SK-N-DZ (cell line): ENCODE data around the gene NGEF.

Experiments
- DNase-seq: peaks from one replicate; pipeline ENCODE4 v3.0.0-alpha.2; 2015; ENCODE audit warnings: low spot score

Gene NGEF

DNA sequence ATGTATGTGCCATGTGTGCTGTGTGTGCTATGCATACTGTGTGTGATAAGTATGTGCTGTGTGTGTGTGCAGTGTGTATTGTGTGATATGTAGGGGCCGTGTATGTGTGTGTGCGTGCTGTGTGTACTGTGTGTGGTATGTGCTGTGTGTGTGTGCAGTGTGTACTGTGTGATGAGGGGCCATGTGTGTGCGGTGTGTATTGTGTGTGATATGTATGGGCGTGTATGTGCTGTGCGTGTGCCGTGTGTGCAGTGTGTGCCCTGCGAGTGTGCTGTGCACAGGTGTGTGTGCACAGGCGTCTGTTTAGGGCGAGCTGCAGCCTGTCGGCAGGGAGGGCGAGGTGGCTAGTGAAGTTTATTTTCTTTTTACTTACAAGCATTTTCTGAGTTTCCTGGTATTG lies 126.9 kb downstream of the NGEF start:
- no peak for DNase-seq

DNA sequence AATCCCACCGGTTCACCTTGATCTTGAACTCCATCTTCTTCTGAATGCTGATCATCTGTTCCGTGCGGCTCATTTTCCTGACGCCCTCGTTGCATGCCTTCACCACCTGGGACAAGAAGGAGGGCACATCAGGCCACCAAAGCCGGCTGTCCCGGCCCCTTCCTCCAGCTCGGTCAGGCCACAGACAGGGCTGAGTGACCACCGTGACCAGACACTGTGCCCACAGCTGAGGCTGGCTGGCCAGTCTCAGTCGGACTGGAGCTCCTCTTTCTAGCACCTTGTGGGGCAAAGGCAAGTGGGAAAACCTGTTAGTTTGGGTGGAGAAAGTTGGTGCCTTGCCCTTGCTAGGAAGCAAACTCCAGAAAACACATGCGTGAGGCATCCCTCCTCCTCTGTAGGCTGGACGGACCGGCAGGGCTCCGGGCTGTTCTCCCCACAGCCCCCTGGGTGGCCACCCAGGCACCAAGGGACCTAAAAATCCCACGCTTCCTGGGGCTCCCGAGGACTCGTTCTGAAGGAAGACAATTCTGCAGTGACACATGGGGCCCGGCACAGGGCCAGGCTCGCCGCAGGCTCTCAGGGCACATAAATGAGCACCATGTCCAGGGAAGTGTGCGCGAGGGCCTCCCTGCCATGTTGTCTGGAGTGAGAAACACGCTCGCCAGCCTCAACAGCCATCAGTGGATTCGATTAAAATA lies 127.6 kb downstream of the NGEF start:
- no peak for DNase-seq

DNA sequence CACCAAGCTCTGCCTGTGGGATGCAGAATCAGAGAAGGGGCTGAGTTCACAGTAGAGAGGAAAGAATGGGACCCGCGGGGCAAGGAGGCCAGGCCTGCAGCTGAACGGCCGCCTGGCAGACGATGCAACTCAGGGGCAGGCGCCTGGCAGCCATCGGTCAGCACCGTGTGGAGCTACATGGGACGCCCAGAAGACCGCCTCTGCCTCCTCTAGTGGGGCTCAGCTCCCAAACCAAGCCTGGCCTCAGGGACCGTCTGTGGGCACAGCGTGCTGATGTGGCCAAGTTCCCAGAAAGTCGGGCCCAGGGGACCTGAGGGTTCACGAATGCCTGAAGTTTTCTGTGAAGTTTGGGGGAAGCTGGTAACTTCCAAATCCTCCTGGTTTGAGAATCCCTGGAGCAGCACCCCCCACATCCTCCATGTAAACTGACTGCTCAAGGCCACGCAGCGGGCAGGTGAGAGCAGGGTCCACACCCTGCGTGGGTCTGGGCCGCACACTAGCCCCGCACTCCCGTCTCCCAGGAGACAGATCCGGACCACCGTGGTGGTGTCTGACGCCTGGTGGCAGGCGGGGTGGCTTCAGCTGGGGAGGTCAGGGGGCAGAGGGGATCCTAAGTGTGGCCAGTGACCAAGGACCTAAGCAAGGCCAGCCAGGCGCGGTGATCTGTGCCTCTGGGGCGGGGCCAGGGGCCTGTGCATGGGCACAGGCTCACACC lies 128.3 kb downstream of the NGEF start:
- DNase-seq: no peak

DNA sequence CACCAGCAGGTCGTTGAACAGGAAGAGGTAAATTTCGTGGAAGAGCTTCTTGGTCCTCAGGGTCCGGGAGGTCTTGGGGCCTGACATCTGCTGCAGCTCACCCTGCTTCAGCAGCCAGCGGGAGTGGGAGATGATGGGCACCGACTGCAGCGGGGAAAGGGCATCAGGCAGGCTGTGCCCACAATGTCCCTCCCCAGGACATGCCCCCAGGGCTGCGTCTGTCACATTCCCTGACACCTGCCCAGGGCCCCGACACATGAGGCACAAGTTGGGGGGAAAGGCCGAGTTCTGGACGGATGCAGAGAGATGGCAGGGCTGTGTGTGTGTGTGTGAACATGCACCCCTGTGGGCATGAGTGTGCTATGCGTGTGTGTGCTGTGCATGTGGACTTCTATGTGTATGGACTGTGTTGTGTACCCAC lies 129.0 kb downstream of the NGEF start:
- DNase-seq: no peak

DNA sequence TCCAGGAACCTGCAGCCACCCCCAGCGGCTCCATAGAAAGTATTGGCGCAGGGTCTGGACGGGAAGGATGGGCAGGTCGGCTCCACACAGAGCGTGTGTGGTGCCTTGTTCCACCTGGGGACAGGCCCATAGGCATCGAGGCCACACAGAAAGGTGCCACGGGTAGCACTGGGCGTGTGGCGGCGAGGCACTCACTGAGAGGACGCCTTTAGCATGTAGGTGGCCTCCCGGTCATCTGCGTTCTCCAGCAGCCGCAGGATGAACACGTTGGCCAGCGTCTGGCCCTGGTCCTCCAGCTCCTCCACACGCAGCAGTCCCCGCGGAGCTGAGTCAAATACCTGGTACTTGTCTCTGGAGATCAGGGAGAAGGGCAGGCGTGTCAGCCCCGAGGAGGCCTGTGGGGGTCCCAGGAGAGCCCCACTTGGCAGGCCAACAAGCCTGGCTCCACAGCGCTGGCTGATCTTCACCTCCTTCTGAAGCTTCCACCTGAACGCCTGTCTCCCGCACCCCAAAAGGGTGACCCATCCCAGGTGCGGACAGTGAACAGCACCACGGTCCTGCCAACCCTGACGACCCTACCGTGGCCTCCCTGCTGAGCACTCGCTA lies 129.8 kb downstream of the NGEF start:
- DNase-seq: no peak

DNA sequence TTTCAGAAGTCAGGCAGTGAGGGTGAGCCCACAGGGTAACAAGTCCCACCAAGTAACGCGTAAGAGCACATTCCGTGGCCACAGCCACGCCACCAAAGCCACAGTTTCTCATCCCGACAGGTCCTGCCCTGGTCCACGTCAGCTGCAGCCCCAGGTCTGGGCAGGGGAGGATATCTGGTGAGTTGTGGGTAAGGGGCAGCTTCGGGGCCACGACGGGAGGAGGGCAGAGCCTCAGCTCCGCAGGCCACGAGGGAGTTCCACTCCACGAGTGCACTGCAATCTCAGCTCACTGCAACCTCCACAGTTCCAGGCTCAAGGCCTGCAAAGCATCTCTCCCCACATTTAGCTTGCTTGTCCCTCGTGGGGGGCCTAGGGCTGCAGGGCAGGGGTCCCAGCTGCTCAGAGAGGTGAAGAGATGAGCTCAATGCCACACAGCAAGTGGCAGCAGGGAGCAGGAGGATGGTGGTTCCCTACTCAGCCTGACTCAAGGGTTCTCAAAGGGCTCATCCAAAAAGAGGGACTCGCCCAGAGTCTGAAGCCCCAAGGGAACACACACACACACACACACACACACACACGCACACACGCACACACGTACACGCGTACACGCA lies 130.4 kb downstream of the NGEF start:
- DNase-seq: no peak

DNA sequence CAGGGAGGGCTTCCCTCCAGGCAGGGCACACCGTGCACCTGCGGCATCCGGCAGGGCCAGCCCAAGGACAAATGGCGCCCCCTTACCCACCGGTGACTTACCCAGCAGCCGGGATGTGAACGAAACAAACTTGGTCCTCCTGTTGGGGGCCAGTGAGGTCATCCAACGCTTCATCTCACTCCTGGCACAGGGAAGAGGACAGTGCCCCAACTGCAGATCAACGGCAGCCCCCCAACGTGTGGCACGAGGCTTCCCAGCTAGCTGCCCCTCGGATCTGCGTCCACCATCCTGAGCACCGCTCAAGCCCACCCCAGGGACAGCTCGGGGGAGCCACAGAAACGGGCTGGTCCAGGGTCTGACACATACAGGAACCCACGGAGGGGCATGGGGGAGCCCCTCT lies 131.0 kb downstream of the NGEF start:
- no peak for DNase-seq

DNA sequence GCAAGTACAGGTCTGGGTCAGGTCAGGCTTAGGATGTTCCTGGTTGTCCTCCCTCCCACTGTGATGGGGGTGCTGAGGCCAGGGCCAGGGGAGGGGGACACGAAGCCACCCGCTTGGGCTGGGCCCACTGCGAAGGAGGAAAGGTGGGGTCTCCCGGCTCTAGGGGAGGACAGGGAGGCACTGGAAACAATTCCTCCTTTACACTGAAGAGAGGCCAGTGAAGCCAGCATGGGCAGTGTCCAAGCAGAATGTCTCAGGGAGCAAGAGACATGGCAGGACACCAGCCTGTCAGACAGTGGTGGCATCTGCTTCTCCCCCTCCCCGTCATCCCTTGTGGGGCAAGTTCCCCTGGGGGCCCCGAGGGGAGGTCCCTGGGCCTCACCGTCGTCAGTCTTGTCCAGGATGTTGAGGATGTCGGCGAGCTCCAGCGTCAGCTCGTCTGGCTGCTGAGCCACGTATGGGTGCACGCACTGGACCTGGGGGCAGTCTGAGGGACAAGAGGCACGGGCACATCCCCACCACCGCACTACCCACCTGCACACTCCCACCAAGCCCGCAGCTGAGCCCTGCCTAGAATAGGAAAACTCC lies 132.2 kb downstream of the NGEF start:
- no peak for DNase-seq

DNA sequence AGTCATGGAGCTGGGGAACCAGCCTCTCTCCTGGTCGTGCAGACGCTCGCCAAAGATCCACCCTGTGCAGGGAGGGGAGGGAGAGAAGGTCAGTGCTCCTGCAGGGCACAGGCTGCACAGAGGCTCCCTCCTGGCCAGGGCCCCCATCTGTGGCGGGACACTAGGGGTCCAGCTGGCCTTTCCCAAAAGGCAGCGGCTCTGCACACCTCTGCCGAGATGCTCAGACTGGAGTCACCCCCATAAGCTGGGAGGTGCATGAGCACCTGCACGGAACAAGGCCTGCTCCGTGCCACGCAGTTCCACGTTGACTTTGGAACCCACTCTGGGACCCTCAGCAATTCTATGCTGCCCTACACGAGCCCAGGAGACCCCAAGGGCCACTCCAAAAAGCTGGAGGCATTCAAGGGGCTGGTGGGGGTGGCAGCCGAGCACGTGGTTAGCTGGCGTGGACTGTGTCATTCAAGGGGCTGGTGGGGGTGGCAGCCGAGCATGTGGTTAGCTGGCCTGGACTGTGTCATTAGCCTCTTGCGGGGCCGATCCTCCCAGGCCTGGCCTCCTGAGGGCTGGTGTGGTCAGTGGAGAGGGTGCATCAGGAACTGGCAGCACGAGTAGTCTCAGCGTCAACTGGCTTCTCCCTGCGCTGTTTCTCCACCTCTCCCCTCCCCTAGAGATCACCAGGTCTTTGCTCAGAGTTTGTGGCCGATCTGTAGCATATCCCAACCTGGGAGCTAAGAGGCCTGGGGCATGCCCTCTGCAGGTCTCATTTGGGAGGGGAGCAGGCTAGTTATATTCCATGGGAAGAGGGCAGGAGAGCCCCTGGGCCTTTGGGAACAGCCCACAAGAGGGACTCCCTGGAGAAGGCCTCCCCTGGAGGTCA lies 133.2 kb downstream of the NGEF start:
- no peak for DNase-seq

DNA sequence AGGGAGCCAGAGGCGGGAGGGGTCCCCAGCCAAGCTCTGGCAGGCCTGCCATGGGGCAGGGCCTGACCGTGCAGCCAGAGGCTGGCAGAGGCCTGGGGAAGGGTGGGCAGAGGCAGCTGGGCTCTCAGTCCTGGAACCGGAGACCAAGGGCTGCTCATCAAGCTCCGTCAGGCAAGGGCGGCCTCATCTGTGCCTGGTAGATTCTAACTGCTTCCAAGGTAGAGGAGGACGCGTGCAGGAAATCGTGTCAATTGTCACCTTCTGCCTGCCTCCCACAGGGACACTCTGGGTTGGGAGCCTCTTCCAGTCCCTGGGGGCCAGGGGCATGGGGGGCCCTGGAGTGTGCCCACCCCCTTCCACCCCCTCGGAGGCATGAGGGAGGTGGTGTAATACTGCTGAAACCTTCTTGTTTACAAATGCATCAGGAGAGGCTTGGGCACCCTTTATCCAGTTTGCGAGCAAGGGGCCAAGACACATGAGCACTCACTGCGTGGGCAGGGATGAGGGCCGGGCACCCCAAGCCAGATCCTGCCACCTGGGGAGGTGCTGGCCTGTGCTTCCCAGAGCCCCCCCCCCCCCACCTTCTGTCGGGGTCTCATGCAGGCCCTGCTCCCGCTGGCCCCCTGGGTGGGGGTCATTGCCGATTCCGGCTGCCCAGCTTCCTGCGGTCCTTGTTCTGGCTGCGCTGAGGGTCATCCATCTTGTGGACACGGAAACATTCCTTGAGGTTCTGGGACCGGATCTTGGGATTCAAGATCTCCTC lies 134.0 kb downstream of the NGEF start:
- no peak for DNase-seq

DNA sequence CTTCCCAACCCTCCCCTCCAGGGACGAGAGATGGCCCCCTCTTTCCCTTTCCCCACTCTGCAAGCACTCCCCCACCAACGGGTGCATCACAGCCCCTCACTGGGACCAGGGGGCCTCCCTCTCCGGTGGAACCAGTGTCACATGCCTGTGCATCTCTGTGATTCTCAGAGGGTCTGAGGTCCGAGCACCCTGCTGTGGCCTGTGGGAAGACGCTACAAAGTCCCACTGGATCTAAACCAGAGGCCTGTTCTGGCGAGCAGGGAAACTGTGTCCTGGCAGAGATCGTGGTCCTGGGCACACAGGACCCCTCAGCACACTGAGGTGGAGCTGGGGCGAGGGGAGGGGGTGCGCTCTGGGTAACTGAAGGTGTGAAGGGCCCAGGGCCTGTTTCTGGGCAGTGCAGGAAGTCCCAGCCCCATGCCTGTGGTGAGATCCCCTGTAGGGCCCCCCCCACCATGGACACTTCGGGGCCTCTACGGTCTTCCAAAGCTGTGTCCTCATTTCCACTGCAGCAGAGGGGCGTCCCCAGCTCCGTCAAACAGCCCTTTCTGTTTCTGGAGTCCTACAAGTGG lies 135.0 kb downstream of the NGEF start:
- DNase-seq: no peak

DNA sequence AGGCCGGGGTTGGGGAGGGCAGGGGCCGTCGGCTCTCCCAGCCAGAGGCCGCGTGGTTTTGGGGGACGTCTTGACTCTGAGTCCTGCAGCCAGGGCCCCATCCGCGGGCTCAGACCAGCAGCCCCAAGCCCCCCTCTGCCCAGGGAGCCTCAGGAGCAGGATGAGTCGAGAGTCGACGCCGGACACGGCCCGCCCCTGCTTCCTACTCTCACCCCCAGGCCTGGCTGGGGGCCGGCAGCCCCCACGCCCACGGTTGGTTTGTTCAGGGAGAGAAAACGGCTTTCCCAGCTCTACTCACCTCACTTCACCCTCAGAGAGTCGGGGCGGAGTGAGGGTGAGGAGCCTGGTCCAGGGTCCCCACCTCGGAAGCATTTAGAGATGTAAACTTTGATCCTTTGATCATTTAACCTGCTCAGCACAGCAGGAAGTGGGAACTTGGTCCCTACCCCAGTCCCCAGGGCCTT lies 136.0 kb downstream of the NGEF start:
- DNase-seq: no peak

DNA sequence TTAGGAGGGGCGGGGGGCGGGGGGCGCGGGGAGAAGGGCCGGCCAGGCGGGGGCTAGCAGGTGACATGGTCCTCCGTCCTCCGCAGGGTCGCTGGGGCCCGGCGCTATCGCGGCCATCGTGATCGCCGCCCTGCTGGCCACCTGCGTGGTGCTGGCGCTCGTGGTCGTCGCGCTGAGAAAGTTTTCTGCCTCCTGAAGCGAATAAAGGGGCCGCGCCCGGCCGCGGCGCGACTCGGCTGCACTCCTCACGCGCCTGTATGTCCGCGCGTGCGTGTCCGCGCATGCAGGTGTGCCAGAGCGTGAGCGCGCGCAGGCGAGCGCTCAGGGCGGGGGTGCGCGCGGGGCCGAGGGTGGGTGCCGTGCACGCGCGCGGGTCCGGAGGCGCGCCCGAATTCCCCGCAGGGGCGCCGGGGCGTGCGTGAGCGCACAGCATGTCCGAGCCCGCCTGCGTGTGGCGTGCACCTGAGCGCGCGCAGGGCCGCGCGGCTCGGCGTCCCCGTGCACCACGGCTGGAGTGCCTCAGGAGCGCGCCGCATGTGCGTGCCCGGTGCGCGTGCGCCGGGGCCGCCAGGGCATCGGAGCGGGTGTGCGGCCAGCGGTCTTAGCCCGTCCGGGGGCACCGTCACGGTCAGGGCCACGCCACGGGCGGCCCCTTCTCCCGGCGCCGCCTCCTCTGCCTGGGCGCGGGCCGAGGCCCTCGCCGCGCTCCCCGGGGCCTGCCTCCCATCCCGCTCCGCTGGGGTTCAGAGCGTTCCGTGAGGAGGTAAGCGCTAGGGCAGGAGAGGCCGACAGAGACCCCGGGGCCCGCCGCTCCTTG lies 136.7 kb downstream of the NGEF start:
- DNase-seq: no peak

DNA sequence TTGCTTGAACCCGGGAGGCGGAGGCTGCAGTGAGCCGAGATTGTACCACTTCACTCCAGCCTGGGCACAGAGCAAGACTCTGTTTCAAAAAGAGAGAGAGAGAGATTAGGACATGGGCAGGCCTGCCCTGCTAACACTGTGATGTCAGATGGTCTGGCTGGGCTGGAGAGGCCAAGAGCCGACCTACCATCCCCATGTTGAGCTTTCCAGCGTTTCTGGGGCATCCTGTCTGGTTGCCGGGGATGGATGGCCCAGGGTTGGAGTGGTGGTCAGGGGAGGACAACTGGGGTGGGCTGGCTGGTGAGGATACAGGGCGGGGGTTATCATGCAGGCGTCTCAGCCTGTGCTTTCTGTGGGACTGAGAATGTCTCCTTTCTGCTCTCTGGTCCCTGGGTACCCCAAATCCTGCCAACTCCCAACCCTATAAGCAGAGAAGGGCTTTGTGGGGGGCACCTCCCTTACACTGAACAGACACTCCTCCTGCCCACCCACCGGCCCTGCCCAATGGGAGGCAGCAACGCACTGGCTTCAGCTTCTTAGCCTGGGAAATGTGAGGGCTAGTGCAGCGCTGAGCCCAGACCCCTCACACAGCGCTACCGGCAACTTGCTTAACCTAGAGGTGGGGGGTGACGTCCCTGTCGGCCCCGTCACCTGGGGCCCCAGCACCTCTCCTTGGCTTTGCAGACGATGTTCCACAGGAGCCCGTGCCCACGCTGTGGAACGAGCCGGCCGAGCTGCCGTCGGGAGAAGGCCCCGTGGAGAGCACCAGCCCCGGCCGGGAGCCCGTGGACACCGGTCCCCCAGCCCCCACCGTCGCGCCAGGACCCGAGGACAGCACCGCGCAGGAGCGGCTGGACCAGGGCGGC lies 137.6 kb downstream of the NGEF start:
- no peak for DNase-seq

DNA sequence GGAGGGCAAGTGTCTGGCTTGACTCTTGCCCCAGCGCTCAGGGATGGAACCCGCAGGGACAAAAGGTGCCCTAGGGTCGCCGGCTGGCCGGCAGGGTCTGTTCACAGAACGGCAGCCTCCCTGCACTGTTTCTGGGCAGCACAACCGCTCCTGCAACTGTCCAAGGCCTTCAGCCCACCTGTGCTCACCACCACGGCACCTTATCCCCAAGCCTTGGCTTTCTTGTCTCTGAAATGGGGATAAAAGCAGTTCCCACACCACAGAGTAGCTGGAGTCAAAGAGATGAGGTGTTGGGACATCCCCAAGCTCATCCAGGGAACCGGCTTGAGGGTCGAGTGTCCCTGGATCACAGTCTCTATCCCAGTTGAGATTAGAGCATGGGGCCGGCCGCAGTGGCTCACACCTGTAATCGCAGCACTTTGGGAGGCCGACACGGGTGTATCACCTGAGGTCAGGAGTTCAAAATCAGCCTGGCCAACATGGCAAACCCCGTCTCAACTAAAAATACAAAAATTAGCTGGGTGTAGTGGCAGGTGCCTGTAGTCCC lies 138.3 kb downstream of the NGEF start:
- DNase-seq: no peak

DNA sequence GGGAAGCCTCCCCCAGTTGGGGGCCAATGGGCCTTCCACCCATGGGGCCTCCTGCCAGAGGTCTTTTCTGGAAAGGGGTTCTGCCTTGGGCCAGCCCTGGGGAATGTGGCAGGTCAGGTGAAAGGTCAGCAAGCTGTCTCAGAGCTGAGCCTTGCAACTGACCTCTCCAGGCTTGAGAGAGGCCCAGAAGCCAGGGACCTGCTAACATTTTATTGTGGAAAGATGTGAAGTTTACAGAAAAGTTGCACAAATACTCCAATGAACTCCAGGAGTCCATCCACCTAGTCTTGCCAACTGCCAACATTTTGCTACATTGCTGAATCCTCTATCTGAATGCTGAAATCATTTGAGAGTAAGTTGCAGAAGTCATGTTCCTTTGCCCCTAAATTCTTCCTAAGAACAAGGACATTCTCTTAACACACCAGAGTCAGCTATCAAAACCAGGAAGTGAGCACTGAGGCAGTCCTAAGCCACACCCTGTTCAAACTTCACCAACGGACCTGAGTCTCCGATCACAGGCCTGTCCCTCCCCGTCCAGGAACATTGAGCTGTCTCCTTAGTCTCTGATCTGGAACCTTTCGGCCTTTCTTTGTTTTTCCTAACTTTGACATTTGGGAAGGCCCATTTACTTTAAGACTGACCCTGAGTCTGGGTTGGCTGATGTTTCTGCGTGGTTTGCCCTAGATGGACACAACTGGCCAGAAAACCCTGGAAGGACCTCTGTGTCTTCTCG lies 139.0 kb downstream of the NGEF start:
- no peak for DNase-seq

DNA sequence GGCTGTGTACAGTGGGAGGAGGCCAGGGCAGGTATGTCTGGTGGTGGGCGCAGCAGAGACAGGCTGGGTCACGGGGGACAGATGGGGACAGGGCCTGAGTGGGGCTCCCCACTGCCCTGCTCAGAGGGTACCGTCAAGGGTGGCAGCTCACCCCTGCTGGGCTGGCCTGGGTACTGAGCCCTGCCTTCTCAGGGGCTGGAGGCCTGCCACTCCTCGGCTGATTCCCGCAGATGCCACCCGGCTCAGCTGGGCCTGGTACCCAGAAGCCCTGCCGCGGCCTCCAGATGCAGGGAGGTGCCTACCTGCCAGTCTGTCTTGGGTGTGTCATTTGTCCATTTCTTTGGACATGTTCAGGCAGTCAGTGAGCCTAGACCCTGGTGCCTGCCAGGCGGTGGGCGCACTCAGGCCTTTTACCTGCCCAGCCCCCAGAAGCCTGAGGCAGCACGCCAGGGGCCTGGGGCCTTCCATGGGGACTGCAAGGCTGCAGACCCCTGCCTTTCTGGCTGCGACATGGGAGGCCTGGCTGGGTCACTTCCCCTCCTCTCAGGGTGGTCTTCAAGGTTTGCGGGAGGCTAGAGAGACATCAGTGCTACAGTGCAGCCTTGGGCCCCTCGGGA lies 139.7 kb downstream of the NGEF start:
- no peak for DNase-seq
